Thymus (tissue), 11 donors: Measurements from ENCODE around the gene SH3GL3. TPM values are rescaled to one million over a fixed set of nuclear protein-coding genes. Genes with fewer than 3 reads are reported as not detected.
A peak's percentile ranks its signal among the peaks of the same experiment; 100 is the strongest.

Experiments used
- DNase-seq, 9 donors: peaks; one replicate each; pipeline ENCODE4 v3.0.0-alpha.2; 2013; ENCODE audit warnings: low spot score in 9 of 9, low read depth in 6 of 9, missing footprints in 1 of 9
- H3K27ac ChIP-seq, 2 donors: one replicate each; pipeline ENCODE4 v1.5.1; 2013; ENCODE audit warnings: control low read depth in 1 of 2, low read depth in 1 of 2, low read length in 1 of 2, mild to moderate bottlenecking in 1 of 2, moderate library complexity in 1 of 2
- H3K27me3 ChIP-seq, 2 donors: one replicate each; pipeline ENCODE4 v1.5.1; 2013; ENCODE audit warnings: low read length in 1 of 2; ENCODE audit not compliant: control insufficient read depth in 2 of 2, insufficient read depth in 1 of 2
- H3K36me3 ChIP-seq, 2 donors: one replicate each; pipeline ENCODE4 v1.5.1; 2013; ENCODE audit warnings: low read length in 1 of 2, mild to moderate bottlenecking in 1 of 2, moderate library complexity in 1 of 2; ENCODE audit not compliant: control insufficient read depth in 2 of 2, insufficient read depth in 2 of 2
- H3K4me1 ChIP-seq, 2 donors: one replicate each; pipeline ENCODE4 v1.5.1; 2013; ENCODE audit warnings: low read length in 2 of 2; ENCODE audit not compliant: control insufficient read depth in 2 of 2, insufficient read depth in 2 of 2
- H3K4me3 ChIP-seq, 2 donors: one replicate each; pipeline ENCODE4 v1.5.1; 2013; ENCODE audit warnings: low read length in 2 of 2, control low read depth in 1 of 2, mild to moderate bottlenecking in 1 of 2
- H3K9me3 ChIP-seq, 2 donors: one replicate each; pipeline ENCODE4 v1.5.1; 2013; ENCODE audit warnings: low read length in 1 of 2, mild to moderate bottlenecking in 1 of 2; ENCODE audit not compliant: control insufficient read depth in 2 of 2, insufficient read depth in 1 of 2
- WGBS: extraction: QIAGEN DNeasy Blood & Tissue Kit; methylation state at CpG from one replicate; pipeline ENCODE4 v1.1.7; 2013; 5-methylcytosine and 5-hydroxymethylcytosine counted together
- polyA plus RNA-seq: library from polyadenylated mRNA; stranded (reverse); fragments of 200-250 nt; gene quantifications from one replicate; pipeline ENCODE4 v1.2.3, GENCODE V29; 2013
- total RNA-seq: library from RNA; stranded (reverse); fragments of 120-200 nt; gene quantifications from one replicate; pipeline ENCODE4 v1.2.4, GENCODE V29; 2013
- donor health status: healthy.

Gene SH3GL3
- total and polyA plus RNA-seq, 2 donors = 2.2 to 3.3 TPM

DNA sequence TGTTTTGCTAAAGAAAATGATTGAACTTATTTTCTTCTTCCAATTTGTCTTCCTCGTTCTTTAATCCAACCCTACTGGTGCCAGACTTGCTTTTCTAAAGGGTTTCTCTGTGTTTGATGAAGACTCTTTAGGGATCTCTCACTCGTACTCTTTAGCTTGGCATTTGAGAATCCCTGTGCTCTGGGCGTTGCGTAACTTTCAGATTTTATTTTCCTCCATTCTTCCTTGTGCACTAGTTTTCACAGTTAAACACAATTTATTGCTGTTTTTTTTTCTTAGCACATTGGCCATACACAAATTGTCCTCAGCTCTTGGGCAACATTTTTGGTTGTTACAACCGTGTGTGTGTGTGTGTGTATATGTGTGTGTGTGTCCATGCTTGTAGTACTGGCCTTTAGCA, 111.0 kb downstream of the SH3GL3 start:
- no peaks in the 10 kb centered on the region for H3K9me3 ChIP-seq
- no peak overlapping the region for H3K4me3 ChIP-seq
- no peak overlapping the region for H3K27ac ChIP-seq
- no peak for DNase-seq
- 93% methylated on average over 5 of the region's 5 CpGs for WGBS
- H3K27me3 ChIP-seq = no peaks in the 10 kb centered on the region
- H3K36me3 ChIP-seq = no peaks in the 10 kb centered on the region
- H3K4me1 ChIP-seq = peaks cover 0 to 3% of the 10 kb centered on the region in 2 donors

DNA sequence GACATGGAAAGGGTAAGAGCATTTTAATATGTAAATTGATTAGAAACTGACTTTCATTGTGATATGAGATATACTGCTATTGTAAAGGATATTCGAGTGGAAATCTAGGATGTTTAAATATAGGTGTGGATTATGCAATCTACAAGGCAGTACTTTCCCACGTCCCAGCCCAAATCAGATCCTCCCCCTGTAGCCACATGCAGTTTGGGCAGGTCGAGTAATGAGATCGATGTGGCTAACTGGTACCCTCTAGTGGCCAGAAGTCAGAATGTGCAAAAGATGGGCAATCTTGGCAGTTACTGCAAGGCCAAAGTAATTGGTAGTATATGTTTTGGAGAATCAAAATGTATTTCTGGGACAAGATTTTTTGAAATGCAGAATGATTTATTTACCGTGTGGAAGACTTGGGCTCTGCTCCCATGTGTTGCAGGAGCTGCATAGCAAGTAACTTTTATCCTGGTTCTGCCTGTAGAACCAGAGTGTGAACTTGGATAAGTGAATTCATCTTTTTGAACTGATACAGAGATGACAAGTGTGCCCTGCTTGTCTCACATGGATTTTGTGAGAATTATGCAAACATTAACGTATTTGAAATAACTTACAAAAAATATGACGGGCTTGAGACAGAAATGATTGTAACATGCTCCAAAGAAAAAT, 112.3 kb downstream of the SH3GL3 start:
- Histone ChIP-seq H3K4me1 (peaks cover 0 to 3% of the 10 kb centered on the region in 2 donors), H3K9me3 (no peaks in the 10 kb centered on the region), H3K27ac (no peak overlapping the region), H3K4me3 (no peak overlapping the region), H3K36me3 (no peaks in the 10 kb centered on the region), H3K27me3 (no peaks in the 10 kb centered on the region)
- 17% methylated on average over 7 of the region's 7 CpGs for WGBS
- peak; percentile 32 to 83 (median 65) for DNase-seq

GRCh38 chr15:83561661-83562060, 114.5 kb downstream of the SH3GL3 start:
- Histone ChIP-seq H3K4me3 (no peak overlapping the region), H3K27ac (no peak overlapping the region), H3K36me3 (no peaks in the 10 kb centered on the region), H3K9me3 (no peaks in the 10 kb centered on the region), H3K27me3 (no peaks in the 10 kb centered on the region), H3K4me1 (peaks cover 0 to 3% of the 10 kb centered on the region in 2 donors)
- no peak for DNase-seq

GRCh38 chr15:83565138-83565537, 118.0 kb downstream of the SH3GL3 start:
- H3K4me3 ChIP-seq = no peak overlapping the region
- H3K36me3 ChIP-seq = no peaks in the 10 kb centered on the region
- DNase-seq = no peak
- H3K27ac ChIP-seq = no peak overlapping the region
- 91% methylated on average over 3 of the region's 3 CpGs for WGBS
- no peaks in the 10 kb centered on the region for H3K4me1 ChIP-seq
- no peaks in the 10 kb centered on the region for H3K27me3 ChIP-seq
- H3K9me3 ChIP-seq = no peaks in the 10 kb centered on the region

DNA sequence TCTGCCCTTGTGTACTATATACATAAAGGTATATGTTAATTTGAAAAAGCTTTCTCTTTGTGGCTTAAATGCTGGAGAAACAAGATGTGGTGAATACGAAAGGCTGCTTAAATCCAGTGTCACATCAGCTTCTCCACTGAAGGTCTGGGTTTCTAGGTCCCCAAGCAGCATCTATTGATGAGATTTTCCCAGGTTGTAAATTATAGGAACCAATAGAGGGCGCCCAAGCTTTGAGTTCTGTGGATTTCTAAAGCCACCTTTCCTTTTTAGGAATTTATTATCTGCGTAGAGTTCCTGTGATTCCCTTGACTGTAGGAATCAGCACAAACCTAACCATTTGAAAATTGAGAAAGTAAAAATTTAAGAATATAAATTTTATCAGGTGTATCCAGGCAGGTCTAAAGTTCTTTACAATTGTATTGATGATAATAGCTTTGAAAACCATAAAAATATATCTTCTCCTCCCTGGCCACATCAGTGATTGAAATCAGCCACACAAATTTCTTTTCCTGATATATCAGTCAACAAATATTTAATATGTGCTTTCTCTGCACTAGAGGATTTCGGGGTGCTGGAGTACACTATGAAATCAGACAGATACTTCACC, 118.5 kb downstream of the SH3GL3 start:
- H3K27ac ChIP-seq = no peak overlapping the region
- WGBS = 50% methylated on average over 4 of the region's 4 CpGs

GRCh38 chr15:83567318-83567717, 120.2 kb downstream of the SH3GL3 start:
- Histone ChIP-seq H3K9me3 (no peaks in the 10 kb centered on the region), H3K36me3 (no peaks in the 10 kb centered on the region), H3K4me3 (no peak overlapping the region), H3K4me1 (no peaks in the 10 kb centered on the region), H3K27me3 (peaks cover 0 to 2% of the 10 kb centered on the region in 2 donors), H3K27ac (no peak overlapping the region)
- no peak for DNase-seq
- 91% methylated on average over 2 of the region's 2 CpGs for WGBS

More for the DNA sequence above, 118.5 kb downstream of the SH3GL3 start:
- Histone ChIP-seq H3K36me3 (no peaks in the 10 kb centered on the region), H3K4me1 (no peaks in the 10 kb centered on the region), H3K9me3 (no peaks in the 10 kb centered on the region), H3K4me3 (no peak overlapping the region), H3K27me3 (peaks cover 0 to under 1% of the 10 kb centered on the region in 2 donors)
- peak in 1 of 9 donors; percentile 10 for DNase-seq

DNA sequence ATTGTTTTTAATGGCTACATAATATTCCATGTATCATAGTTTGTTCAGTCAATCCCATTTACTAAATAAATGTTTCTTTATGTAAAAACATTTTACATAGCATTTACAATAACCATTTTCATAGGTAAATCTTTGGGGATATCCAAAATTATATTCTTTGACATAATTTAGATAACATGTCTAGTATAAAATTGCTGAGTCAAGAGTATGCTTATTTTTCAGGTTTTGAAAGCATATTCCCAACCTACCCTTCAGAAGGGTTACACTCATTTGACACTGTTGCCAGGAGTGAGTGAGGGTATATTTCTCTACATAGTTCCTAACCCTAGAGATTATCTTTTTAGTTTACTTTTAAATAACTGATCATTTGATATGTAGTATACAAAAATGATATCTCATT, 122.2 kb downstream of the SH3GL3 start:
- no peaks in the 10 kb centered on the region for H3K36me3 ChIP-seq
- no peaks in the 10 kb centered on the region for H3K9me3 ChIP-seq
- H3K27ac ChIP-seq = no peak overlapping the region
- no peak for DNase-seq
- no peaks in the 10 kb centered on the region for H3K4me1 ChIP-seq
- peaks cover 0 to 2% of the 10 kb centered on the region in 2 donors for H3K27me3 ChIP-seq
- no peak overlapping the region for H3K4me3 ChIP-seq

DNA sequence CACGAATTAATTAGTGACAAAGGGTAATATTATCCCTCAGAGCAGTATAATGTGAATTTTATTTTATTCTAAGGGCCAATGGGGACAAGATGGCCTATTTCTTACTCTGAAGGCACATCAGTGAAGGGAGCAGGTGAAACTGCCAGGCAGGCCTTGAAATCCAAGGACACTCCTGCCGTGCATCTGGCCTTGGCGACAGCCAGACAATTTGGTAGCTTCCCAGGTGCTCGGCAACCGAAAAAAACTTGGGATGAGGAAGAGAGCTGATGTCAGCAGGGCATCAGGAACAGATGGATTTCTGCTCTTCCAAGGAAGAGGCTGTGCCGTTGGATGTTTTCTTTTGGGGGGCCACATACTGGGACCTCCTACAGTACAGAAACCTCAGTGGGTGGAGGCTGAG, 123.6 kb downstream of the SH3GL3 start:
- 88% methylated on average over 6 of the region's 6 CpGs for WGBS
- Histone ChIP-seq H3K36me3 (no peaks in the 10 kb centered on the region), H3K9me3 (no peaks in the 10 kb centered on the region), H3K27me3 (peaks cover 0 to 2% of the 10 kb centered on the region in 2 donors), H3K4me3 (no peak overlapping the region), H3K27ac (no peak overlapping the region), H3K4me1 (no peaks in the 10 kb centered on the region)
- DNase-seq = no peak

DNA sequence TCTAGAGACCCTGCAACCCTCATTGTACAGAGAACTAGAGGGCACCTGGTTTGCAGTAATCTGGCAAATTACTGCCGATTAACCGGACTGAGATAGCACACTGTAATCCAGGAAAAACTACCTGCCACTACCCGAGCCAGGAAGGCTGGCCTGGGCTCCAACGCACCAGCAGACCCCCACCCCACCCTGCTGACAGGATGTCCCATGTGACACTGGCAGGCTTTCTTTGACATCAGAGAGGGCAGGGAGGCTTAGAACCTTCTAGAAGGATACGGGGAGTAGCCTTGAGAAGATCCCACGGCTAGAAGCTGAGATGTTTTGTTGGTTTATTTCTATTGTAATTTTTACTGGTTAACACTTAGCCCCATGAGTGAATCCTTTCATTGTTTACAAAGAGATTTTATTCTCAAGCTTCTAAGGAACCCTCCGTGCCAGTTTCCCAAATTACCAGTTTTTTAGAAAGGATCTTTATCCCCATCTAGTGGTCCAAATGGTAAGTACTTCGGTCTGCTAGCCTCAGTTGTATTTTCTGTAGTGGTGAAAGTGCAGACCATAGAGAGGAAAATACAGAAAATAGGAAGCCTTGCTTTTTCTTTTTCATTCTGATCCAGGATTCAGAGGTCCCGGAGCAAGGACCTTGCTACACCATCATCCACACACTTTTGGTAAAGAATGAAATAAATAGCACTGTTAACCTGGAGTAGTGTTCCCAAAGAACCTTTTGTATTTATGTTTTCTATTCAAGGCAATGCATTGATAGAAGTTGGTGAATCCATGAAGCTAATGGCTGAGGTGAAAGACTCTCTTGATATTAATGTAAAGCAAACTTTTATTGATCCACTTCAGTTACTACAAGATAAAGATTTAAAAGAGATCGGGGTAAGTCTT, 124.9 kb downstream of the SH3GL3 start:
- Histone ChIP-seq H3K4me1 (no peaks in the 10 kb centered on the region), H3K4me3 (no peak overlapping the region), H3K36me3 (no peaks in the 10 kb centered on the region), H3K27ac (no peak overlapping the region), H3K27me3 (peaks cover 0 to 2% of the 10 kb centered on the region in 2 donors), H3K9me3 (no peaks in the 10 kb centered on the region)
- peak in 8 of 9 donors; percentile 15 to 62 (median 42) for DNase-seq
- 62% methylated on average over 10 of the region's 10 CpGs for WGBS
